HepG2 (cell line): ENCODE measurements around the gene CEP44. TPM values are rescaled to one million over a fixed set of nuclear protein-coding genes. Genes with fewer than 3 reads are reported as not detected.

ENCODE experiments used
- CBFB ChIP-seq: sonication (generic); formaldehyde crosslinking; IDR thresholded peaks from 2 replicates; pipeline ENCODE4 v1.4.0; 2020; ENCODE audit warnings: missing genetic modification reagents
- DR1 ChIP-seq: sonication (generic); formaldehyde crosslinking; IDR thresholded peaks from 2 replicates; pipeline ENCODE4 v1.8.0; 2021; ENCODE audit warnings: mild to moderate bottlenecking, missing genetic modification reagents, inconsistent platforms
- HMGA1 ChIP-seq: sonication (generic); formaldehyde crosslinking; conservative IDR thresholded peaks from 2 replicates; pipeline ENCODE4 v1.4.0; 2020; ENCODE audit warnings: missing genetic modification reagents
- HOXD1 ChIP-seq: sonication (generic); formaldehyde crosslinking; IDR thresholded peaks from 2 replicates; pipeline ENCODE4 v1.5.0; 2020; ENCODE audit warnings: missing genetic modification reagents
- KDM5B ChIP-seq: sonication (generic); formaldehyde crosslinking; IDR thresholded peaks from 2 replicates; pipeline ENCODE4 v1.4.0; 2020; ENCODE audit warnings: missing genetic modification reagents, mild to moderate bottlenecking, borderline replicate concordance
- MXD1 ChIP-seq: sonication (generic); formaldehyde crosslinking; IDR thresholded peaks from 2 replicates; pipeline ENCODE4 v1.4.0; 2020; ENCODE audit warnings: mild to moderate bottlenecking, missing genetic modification reagents
- NFYC ChIP-seq: IDR thresholded peaks from 2 replicates; pipeline ENCODE4 v1.6.1; 2016; ENCODE audit warnings: missing genetic modification reagents, missing compliant biosample characterization
- PAXIP1 ChIP-seq: sonication (generic); formaldehyde crosslinking; conservative IDR thresholded peaks from 2 replicates; pipeline ENCODE4 v1.4.0; 2020; ENCODE audit warnings: mild to moderate bottlenecking, missing genetic modification reagents, moderate library complexity
- RARG ChIP-seq: sonication (generic); formaldehyde crosslinking; IDR thresholded peaks from 2 replicates; pipeline ENCODE4 v1.4.0; 2020; ENCODE audit warnings: low read depth, mild to moderate bottlenecking, missing genetic modification reagents
- SIN3B ChIP-seq: fragments of 150-350 bp; IDR thresholded peaks from 2 replicates; pipeline ENCODE4 v1.6.1; 2014; ENCODE audit warnings: low read length
- SP2 ChIP-seq: sonication (generic); formaldehyde crosslinking; IDR thresholded peaks from 2 replicates; pipeline ENCODE4 v1.5.1; 2020; ENCODE audit warnings: mild to moderate bottlenecking, missing genetic modification reagents
- SRF ChIP-seq: IDR thresholded peaks from 2 replicates; pipeline ENCODE4 v1.6.1; 2011; ENCODE audit warnings: mild to moderate bottlenecking, low read depth, low read length, moderate library complexity
- TGIF2 ChIP-seq: IDR thresholded peaks from 2 replicates; pipeline ENCODE4 v1.6.1; 2016; ENCODE audit warnings: control low read depth, missing compliant biosample characterization
- ZNF235 ChIP-seq: sonication (generic); formaldehyde crosslinking; IDR thresholded peaks from 2 replicates; pipeline ENCODE4 v1.8.1; 2023; ENCODE audit warnings: mild to moderate bottlenecking, missing genetic modification reagents, borderline replicate concordance
- ZNF362 ChIP-seq: sonication (generic); formaldehyde crosslinking; IDR thresholded peaks from 2 replicates; pipeline ENCODE4 v1.4.0; 2020; ENCODE audit warnings: missing genetic modification reagents, mild to moderate bottlenecking, borderline replicate concordance
- ZNF446 ChIP-seq: sonication (generic); formaldehyde crosslinking; IDR thresholded peaks from 2 replicates; pipeline ENCODE4 v1.5.0; 2020; ENCODE audit warnings: mild to moderate bottlenecking, missing genetic modification reagents
- ZNF468 ChIP-seq: sonication (generic); formaldehyde crosslinking; IDR thresholded peaks from 2 replicates; pipeline ENCODE4 v1.8.0; 2022; ENCODE audit warnings: mild to moderate bottlenecking, moderate library complexity, missing genetic modification reagents
- ZNF503 ChIP-seq: sonication (generic); formaldehyde crosslinking; IDR thresholded peaks from 2 replicates; pipeline ENCODE4 v1.4.0; 2020; ENCODE audit warnings: missing genetic modification reagents
- ZNF704 ChIP-seq: sonication (generic); formaldehyde crosslinking; IDR thresholded peaks from 2 replicates; pipeline ENCODE4 v1.8.1; 2023; ENCODE audit warnings: mild to moderate bottlenecking, inconsistent platforms, moderate library complexity, missing genetic modification reagents, borderline replicate concordance
- ZNF724P ChIP-seq: sonication (generic); formaldehyde crosslinking; IDR thresholded peaks from 2 replicates; pipeline ENCODE4 v1.8.0; 2022; ENCODE audit warnings: missing genetic modification reagents, borderline replicate concordance
- polyA plus RNA-seq, 8 experiments: library from polyadenylated mRNA; depleted of rRNA in 3 of 8; stranded (reverse) in 7 of 8; unstranded in 1 of 8; fragments of >200 nt; fragmentation: Illumina TruSeq in 4 of 8; extraction: Trizol in 4 of 8; gene quantifications; 2 replicates each; pipeline versions ENCODE4 v1.2.1 to v1.2.3, GENCODE V29; 2011 to 2016; ENCODE audit warnings: low read depth in 4 of 8, missing spikeins in 1 of 8, mixed read lengths in 1 of 8; ENCODE audit not compliant: insufficient read depth in 1 of 8
- total RNA-seq, 5 experiments: library from RNA; depleted of rRNA; stranded (reverse); fragments of >200 nt; fragmentation: Illumina TruSeq; extraction: Trizol; gene quantifications; 2 replicates each; pipeline ENCODE4 v1.2.3, GENCODE V29; 2016; ENCODE audit warnings: low read depth in 1 of 5

CEP44 gene
- total and polyA plus RNA-seq, 2 of the 13 experiments (the other 11 are each of a cell fraction or from before 2014, with no cell fraction given): 5.5 to 11.9 TPM

- TF ChIP-seq ZNF724P (CRISPR knock-in tag): 0 out of 2 replicates have a peak, but pooled peaks have one; percentile 55
- 0 out of 2 replicates have a peak, but pooled peaks have one; percentile 67 for TF ChIP-seq RARG
- peak; percentile 93; the same call in 1 of the 2 replicates for TF ChIP-seq TGIF2 (CRISPR knock-in tag)
- peak; percentile 48; the same call in 1 of the 2 replicates for TF ChIP-seq MXD1 (CRISPR knock-in tag)
- no peak; the same call in 1 of the 2 replicates for TF ChIP-seq SP2
- TF ChIP-seq ZNF235 (CRISPR knock-in tag): peak; percentile 28; the same call in 1 of the 2 replicates
- TF ChIP-seq CBFB (CRISPR knock-in tag): peak; percentile 69
- peak; percentile 55; the same call in 1 of the 2 replicates for TF ChIP-seq ZNF468 (CRISPR knock-in tag)
- TF ChIP-seq ZNF704 (CRISPR knock-in tag): peak; percentile 79; the same call in 1 of the 2 replicates
- TF ChIP-seq SRF: no peak
- peak; percentile 86; the same call in 1 of the 2 replicates for TF ChIP-seq KDM5B (CRISPR knock-in tag)
- TF ChIP-seq HMGA1 (CRISPR knock-in tag): no peak
- peak; percentile 83 for TF ChIP-seq DR1 (CRISPR knock-in tag)
- TF ChIP-seq HOXD1: peak; percentile 76; the same call in 1 of the 2 replicates
- TF ChIP-seq PAXIP1 (CRISPR knock-in tag): 0 out of 2 replicates have a peak, but pooled peaks have one; percentile 32
- TF ChIP-seq NFYC (CRISPR knock-in tag): peak; percentile 2; the same call in 1 of the 2 replicates
- TF ChIP-seq ZNF362: 0 out of 2 replicates have a peak, but pooled peaks have one; percentile 21
- TF ChIP-seq SIN3B: peak; percentile 60; the same call in 1 of the 2 replicates
- peak; percentile 54 for TF ChIP-seq ZNF503 (CRISPR knock-in tag)
- no peak; the same call in 1 of the 2 replicates for TF ChIP-seq ZNF446 (CRISPR knock-in tag)
Observed at GRCh38 chr4:174283507-174284471, at the start of gene CEP44, which contains the start of gene FBXO8 (continued).
